ENCODE results near the gene ALDH8A1. TPM values are rescaled to one million over a fixed set of nuclear protein-coding genes. Genes with fewer than 3 reads are reported as not detected.

The ALDH8A1 gene
- total and polyA plus RNA-seq, 2 of the 8 experiments (the other 6 are each of a cell fraction or from before 2014, with no cell fraction given): 0.08 to 0.28 TPM

GRCh38 chr6:134932098-134932497 is 17.8 kb downstream of the ALDH8A1 start:
- FAIRE-seq: no peak
- Histone ChIP-seq H3K27me3 (replicated peaks in 1 of 4; ENCODE audit: control insufficient read depth in 3 of 4, extremely low read depth in 1 of 4, insufficient read depth in 3 of 4, low read length in 3 of 4) (no peaks in the 10 kb centered on the region), H3K4me3 (ENCODE audit: extremely low read depth in 1 of 4, insufficient read depth in 2 of 4, low read depth in 3 of 4, low read length in 4 of 4) (no peak overlapping the region), H3K79me2 (ENCODE audit: control insufficient read depth in 1 of 2, insufficient read depth in 2 of 2, low read length in 2 of 2) (no peaks in the 10 kb centered on the region), H3K4ac (replicated peaks; ENCODE audit: insufficient read length, low read depth, low read length) (no peak overlapping the region), H4K20me1 (replicated peaks in 1 of 2; ENCODE audit: control insufficient read depth in 1 of 2, insufficient read depth in 2 of 2, low read length in 2 of 2) (no peaks in the 10 kb centered on the region), H3K4me2 (ENCODE audit: insufficient read depth in 1 of 2, low read depth in 2 of 2, low read length in 2 of 2) (no peak overlapping the region), H3K56ac (replicated peaks; ENCODE audit: insufficient read length, low read depth, low read length) (no peak overlapping the region), H2BK15ac (ENCODE audit: low read length) (no peak overlapping the region), H4K91ac (replicated peaks; ENCODE audit: insufficient read length, low read length) (no peak overlapping the region), H3K9me3 (ENCODE audit: insufficient read depth in 2 of 2, low read depth in 1 of 2, low read length in 1 of 2) (no peaks in the 10 kb centered on the region), H3K9ac (replicated peaks in 1 of 4; ENCODE audit: extremely low read depth in 1 of 4, low read depth in 3 of 4, low read length in 3 of 4) (no peak overlapping the region), H4K8ac (ENCODE audit: extremely low read depth, insufficient read depth, low read length) (no peak overlapping the region), H4K5ac (ENCODE audit: insufficient read length, low read depth, low read length) (no peak overlapping the region), H2BK120ac (replicated peaks; ENCODE audit: low read depth, low read length) (no peak overlapping the region), H3K18ac (ENCODE audit: extremely low read depth, low read length) (no peak overlapping the region), H3K23ac (ENCODE audit: insufficient read length) (no peak overlapping the region), H3K23me2 (ENCODE audit: low read depth, low read length) (no peaks in the 10 kb centered on the region), H2BK5ac (ENCODE audit: low read depth, low read length) (no peak overlapping the region), H2AK5ac (ENCODE audit: low read depth, low read length) (no peak overlapping the region), H3K14ac (ENCODE audit: insufficient read length) (no peak overlapping the region), H3K79me1 (ENCODE audit: low read depth, low read length) (no peaks in the 10 kb centered on the region), H2BK20ac (ENCODE audit: low read length) (no peak overlapping the region), H2BK12ac (ENCODE audit: low read depth, low read length) (no peak overlapping the region), H3K4me1 (replicated peaks in 1 of 4; ENCODE audit: control insufficient read depth in 3 of 4, insufficient read depth in 4 of 4, low read length in 3 of 4) (no peaks in the 10 kb centered on the region), H3K27ac (ENCODE audit: low read depth, low read length) (no peak overlapping the region), H2AFZ (ENCODE audit: low read length) (no peak overlapping the region), H3K36me3 (ENCODE audit: control insufficient read depth in 2 of 4, insufficient read depth in 4 of 4, low read length in 3 of 4) (no peaks in the 10 kb centered on the region)
- CTCF ChIA-PET (ENCODE audit: partially characterized antibody): interaction anchor here (0.7 to 4.6 kb wide), 4 partner anchors 9 to 227 kb away, joined by 3 to 38 read pairs (median 4); partner anchors contain the start of gene ALDH8A1
- POLR2A ChIA-PET (ENCODE audit: partially characterized antibody): interaction anchor here (1.2 kb wide), 1 partner anchor 9 kb away, joined by 4 read pairs; no protein-coding TSS in a partner anchor
- 82% methylated on average over 5 of the region's 5 CpGs; no CpG with 5 or more reads in 1 of the 2 experiments for WGBS, 2 experiments (ENCODE audit: extremely low coverage in 1 of 2, insufficient coverage in 1 of 2, insufficient read length in 1 of 2, insufficient replicate concordance in 2 of 2, low coverage in 1 of 2, low lambda C conversion rate in 2 of 2, missing lambda C conversion rate in 1 of 2)
- no peak for DNase-seq (ENCODE audit: low read depth in 1 of 2, low spot score in 2 of 2)
- TF ChIP-seq TCF12 (IDR thresholded peaks at IDR 0.05; ENCODE audit: low read depth, low read length) (no peak), RFX5 (IDR thresholded peaks at IDR 0.05; ENCODE audit: borderline replicate concordance, low read depth, low read length) (no peak), RXRA (IDR thresholded peaks at IDR 0.05; ENCODE audit: insufficient read depth, low read depth, low read length) (no peak), GABPA (IDR thresholded peaks at IDR 0.05; ENCODE audit: borderline replicate concordance, insufficient read depth, low read length) (no peak), HDAC2 (IDR thresholded peaks at IDR 0.05; ENCODE audit: borderline replicate concordance in 1 of 2, low read depth in 2 of 2, low read length in 2 of 2) (no peak), EGR1 (IDR thresholded peaks at IDR 0.05; ENCODE audit: borderline replicate concordance, low read depth, low read length) (no peak), CEBPB (IDR thresholded peaks at IDR 0.05; ENCODE audit: low read depth, low read length) (no peak), BACH1 (IDR thresholded peaks at IDR 0.05; ENCODE audit: low read length) (no peak), BRCA1 (IDR thresholded peaks at IDR 0.05; ENCODE audit: low read depth, low read length) (no peak), BCL11A (IDR thresholded peaks at IDR 0.05; ENCODE audit: low read depth in 2 of 2, low read length in 2 of 2) (no peak), CBX8 (IDR thresholded peaks at IDR 0.05; ENCODE audit: borderline replicate concordance, low read depth, low read length) (no peak), YY1 (IDR thresholded peaks at IDR 0.05; ENCODE audit: low read depth, low read length) (no peak), SUZ12 (IDR thresholded peaks at IDR 0.05; ENCODE audit: low read length) (no peak), USF2 (IDR thresholded peaks at IDR 0.05; ENCODE audit: low read length) (no peak)
